ENCODE data around the gene KLHL29. TPM values are rescaled to one million over a fixed set of nuclear protein-coding genes. Genes with fewer than 3 reads are reported as not detected.

The KLHL29 gene
- total and polyA plus RNA-seq, 10 of the 15 experiments (the other 5 are each of a cell fraction or from before 2014, with no cell fraction given) = 1.4 to 19.5 (median 6.1) TPM

- no peaks in the 10 kb centered on the region for H3K36me3 ChIP-seq (ENCODE audit: control insufficient read depth in 2 of 2, insufficient read depth in 2 of 2, low read length in 1 of 2)
- WGBS (ENCODE audit: insufficient coverage, insufficient replicate concordance, low lambda C conversion rate, missing lambda C conversion rate) = 87% methylated on average over 4 of the region's 4 CpGs
- ATAC-seq (no peak), DNase-seq (ENCODE audit: low read depth, low spot score) (no peak), FAIRE-seq (peak; percentile 7)
- ChIA-PET POLR2A (interaction anchor here (0.5 kb wide), 1 partner anchor 100 kb away, joined by 4 read pairs; no protein-coding TSS in a partner anchor), SMC1A (ENCODE audit: uncharacterized antibody, unreplicated experiment) (no interaction called here), CTCF (no interaction called here), RAD21 (ENCODE audit: unreplicated experiment) (no interaction called here)
- H3K27ac ChIP-seq (ENCODE audit: control insufficient read depth, insufficient read depth) = no peak overlapping the region
- H3K4me1 ChIP-seq (ENCODE audit: control insufficient read depth, insufficient read depth, low read length) = peaks cover 11% of the 10 kb centered on the region
- no peak overlapping the region for H2AFZ ChIP-seq (ENCODE audit: control insufficient read depth, low read depth, low read length)
- H3K9ac ChIP-seq (ENCODE audit: control insufficient read depth, insufficient read depth, low read length) = no peak overlapping the region
- H3K4me3 ChIP-seq = no peak overlapping the region
- H3K79me2 ChIP-seq (ENCODE audit: control insufficient read depth, insufficient read depth, low read length) = no peaks in the 10 kb centered on the region
- no peaks in the 10 kb centered on the region for H4K20me1 ChIP-seq (ENCODE audit: control insufficient read depth, insufficient read depth)
- TF ChIP-seq SMAD5 (IDR thresholded peaks at IDR 0.05; ENCODE audit: low read depth) (no peak), STAT3 (IDR thresholded peaks at IDR 0.05; ENCODE audit: low read depth, low read length) (no peak), PML (IDR thresholded peaks at IDR 0.05; ENCODE audit: low read length) (no peak), CBX3 (IDR thresholded peaks at IDR 0.05; ENCODE audit: borderline replicate concordance, low read depth) (no peak), POLR2A (IDR thresholded peaks at IDR 0.05; ENCODE audit: low read depth, low read length) (no peak), HDAC2 (IDR thresholded peaks at IDR 0.05) (no peak), CREB1 (IDR thresholded peaks at IDR 0.05; ENCODE audit: low read depth) (no peak), ZBTB4 (CRISPR knock-in tag; IDR thresholded peaks at IDR 0.05) (no peak), ZNF384 (IDR thresholded peaks at IDR 0.05; ENCODE audit: borderline replicate concordance, low read depth, low read length) (no peak), STAT1 (conservative IDR thresholded peaks at IDR 0.05) (no peak), SREBF2 (IDR thresholded peaks at IDR 0.05; ENCODE audit: low read length) (no peak)
- TF ChIP-seq, protein P1, sequence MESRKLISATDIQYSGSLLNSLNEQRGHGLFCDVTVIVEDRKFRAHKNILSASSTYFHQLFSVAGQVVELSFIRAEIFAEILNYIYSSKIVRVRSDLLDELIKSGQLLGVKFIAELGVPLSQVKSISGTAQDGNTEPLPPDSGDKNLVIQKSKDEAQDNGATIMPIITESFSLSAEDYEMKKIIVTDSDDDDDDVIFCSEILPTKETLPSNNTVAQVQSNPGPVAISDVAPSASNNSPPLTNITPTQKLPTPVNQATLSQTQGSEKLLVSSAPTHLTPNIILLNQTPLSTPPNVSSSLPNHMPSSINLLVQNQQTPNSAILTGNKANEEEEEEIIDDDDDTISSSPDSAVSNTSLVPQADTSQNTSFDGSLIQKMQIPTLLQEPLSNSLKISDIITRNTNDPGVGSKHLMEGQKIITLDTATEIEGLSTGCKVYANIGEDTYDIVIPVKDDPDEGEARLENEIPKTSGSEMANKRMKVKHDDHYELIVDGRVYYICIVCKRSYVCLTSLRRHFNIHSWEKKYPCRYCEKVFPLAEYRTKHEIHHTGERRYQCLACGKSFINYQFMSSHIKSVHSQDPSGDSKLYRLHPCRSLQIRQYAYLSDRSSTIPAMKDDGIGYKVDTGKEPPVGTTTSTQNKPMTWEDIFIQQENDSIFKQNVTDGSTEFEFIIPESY (IDR thresholded peaks at IDR 0.05) = no peak
- in situ Hi-C loops (cut with MboI) (no loop called here), intact Hi-C loops (cut with micrococcal nuclease; ENCODE audit: unreplicated experiment) (no loop called here)
- BruUV-seq (replicated peaks) = no TSS peak
- no peak overlapping the region for H3K4me2 ChIP-seq (ENCODE audit: control insufficient read depth, insufficient read depth)
- H3K9me3 ChIP-seq (replicated peaks; ENCODE audit: control insufficient read depth, insufficient read depth, low read length) = no peaks in the 10 kb centered on the region
- no peaks in the 10 kb centered on the region for H3K27me3 ChIP-seq (replicated peaks in 1 of 2; ENCODE audit: control insufficient read depth in 2 of 2, insufficient read depth in 2 of 2, low read length in 1 of 2)
Observed at GRCh38 chr2:23355001-23355400, 30.0 kb upstream of the KLHL29 start.
